UCSD-AML1 (cell line): Measurements from ENCODE around the gene NOTCH4.
A peak's percentile ranks its signal among the peaks of the same experiment; 100 is the strongest.
"Not testable (repeated sequence)": the region's sequence is repeated elsewhere in the genome, so short reads cannot be mapped to it uniquely, and the experiment has no call there.

Experiments
- DNase-seq: peaks from one replicate; lab custom pipeline; 2025; ENCODE audit not compliant: unreplicated experiment; lab: John Stamatoyannopoulos, UW

NOTCH4 gene

DNA sequence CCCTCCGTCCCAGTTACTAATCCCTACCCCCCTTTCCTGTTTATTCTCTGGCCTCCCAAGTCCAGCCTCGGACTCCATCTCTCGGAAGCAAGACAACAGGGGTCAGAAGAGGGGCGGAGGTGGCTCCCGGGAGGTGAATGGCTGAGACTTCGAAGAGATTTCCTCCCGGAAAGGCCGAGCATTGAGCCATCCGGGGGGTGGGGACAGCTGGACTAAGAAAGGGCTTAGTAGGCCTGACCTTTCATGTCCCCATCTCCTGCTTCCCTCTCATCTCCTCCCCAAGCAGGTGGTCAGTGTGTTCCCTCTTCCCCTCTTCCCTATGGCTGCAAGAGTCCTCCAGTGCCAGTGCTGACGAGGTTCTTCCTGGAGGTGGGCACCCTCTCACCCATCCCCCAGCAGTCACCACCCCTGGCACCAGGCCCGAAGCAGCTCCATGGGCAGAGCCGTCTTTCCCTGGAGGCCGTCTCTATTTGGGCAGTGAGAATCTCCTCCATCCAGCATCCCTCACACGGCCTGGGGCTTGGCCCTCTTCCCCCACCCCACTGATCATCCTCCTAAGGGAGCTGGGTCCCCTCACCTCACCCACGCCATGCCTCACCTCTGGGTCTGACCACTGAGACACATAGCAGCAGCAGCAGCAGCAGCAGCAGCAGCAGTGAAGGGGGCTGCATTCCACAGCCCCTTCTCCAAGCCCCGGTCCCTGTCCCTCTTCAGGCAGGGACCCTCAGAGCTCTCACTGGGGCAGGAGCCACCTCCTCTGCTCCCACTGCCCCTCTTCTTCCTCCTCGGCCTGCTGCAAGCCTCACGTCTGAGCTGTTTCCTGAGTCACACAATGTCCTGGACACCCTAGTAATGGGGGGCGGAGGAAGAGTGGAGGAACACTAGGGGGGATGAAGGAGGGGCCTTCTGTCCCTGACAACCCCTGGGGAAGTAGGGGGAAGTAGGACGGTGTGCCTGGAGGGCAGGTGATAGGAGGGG lies at the start of gene NOTCH4:
TSS of gene NOTCH4 (minus strand) at position 810 of the 978 bp plus-strand sequence. CDS start at position 671, 139 bp downstream.
- DNase-seq, result no peak

DNA sequence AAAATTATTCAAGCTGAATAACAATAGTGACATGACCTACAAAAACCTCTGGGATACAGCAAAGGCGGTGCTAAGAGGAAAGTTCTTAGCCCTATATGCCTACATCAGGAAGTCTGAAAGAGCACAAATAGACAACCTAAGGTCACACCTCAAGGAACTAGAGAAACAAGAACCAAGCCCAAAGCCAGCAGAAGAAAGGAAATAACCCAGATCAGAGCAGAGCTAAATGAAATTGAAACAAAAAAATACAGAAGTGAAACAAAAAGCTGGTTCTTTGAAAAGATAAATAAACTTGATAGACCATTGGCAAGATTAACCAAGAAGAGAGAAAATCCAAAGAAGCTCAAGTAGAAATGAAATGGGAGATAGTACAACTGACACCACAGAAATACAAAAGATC lies 47.6 kb upstream of the NOTCH4 start:
- no peak for DNase-seq

GRCh38 chr6:32268459-32268858 lies 44.6 kb upstream of the NOTCH4 start:
- DNase-seq, result not testable (repeated sequence)

DNA sequence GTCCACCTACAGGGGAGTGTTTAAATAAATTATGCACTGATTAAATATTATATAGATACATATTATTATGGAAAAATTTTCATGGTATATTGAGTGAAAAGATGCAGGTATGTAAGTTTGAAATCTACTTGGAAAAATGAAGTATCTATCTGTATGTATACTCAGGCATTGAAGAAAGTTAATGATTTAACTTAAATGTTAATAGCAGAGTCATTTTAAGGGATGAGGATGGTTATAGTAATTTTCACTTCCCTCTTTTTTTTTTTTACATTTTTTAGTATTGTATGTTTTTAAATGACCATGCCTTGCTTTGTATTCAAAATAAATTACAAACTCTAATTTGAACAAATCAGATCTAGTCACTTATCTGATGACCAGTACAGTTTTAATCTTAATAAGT lies 43.2 kb upstream of the NOTCH4 start:
- DNase-seq, result no peak

DNA sequence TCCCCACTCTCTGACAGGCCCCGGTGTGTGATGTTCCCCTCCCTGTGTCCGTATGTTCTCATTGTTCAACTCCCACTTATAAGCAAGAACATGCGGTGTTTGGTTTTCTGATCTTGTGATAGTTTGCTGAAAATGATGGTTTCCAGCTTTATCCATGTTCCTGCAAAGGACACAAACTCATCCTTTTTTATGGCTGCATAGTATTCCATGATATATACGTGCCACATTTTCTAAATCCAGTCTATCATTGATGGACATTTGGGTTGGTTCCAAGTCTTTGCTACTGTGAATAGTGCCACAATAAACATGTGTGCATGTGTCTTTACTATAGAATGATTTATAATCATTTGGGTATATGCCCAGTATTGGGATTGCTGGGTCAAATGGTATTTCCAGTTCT lies 33.4 kb upstream of the NOTCH4 start:
- DNase-seq, result not testable (repeated sequence)

DNA sequence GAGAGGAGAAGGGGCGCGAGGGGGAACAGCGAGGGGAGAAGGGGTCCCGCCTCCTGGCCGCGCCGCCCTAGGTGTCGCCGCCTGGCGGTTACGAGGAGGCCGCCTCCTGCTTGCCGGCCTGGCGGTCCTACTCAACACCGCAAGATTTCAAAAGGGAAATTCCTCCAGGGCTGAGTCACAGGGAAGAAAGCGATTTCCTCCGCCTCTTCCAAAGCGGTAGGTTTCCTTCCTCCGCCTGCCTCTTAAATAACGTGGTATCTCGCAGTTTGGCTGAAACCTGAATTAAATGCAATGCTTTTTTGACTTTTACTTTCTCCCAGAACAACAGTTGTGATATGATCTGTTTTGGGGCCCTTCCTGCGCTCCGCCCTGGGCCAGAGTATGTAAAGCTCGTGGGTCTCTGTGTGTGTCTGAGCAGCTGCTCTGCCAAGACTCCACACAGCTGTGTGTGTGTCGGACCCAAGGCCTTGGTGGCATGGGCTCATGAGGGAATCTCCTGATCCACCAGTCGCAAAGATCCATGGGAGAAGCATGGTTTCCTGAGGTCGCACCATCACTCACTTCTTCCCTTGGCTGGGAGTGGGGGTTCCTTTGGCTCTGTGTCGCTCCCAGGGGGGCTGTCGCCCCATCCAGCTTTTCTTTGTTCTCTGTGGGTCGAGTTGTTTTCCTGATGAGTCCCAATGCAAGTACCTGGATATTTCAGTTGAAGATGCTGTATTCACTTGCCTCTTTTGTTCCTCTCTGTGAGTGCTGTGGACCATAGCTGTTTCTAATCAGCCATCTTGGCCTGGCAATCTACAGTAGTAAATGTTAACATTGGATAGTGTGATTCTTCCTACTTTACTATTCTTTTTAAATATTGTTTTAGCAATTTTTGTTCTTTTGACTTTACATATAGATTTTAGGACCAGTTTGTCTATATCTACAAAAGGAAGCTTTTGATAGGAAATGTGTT lies 31.6 kb upstream of the NOTCH4 start:
- DNase-seq, result no peak

DNA sequence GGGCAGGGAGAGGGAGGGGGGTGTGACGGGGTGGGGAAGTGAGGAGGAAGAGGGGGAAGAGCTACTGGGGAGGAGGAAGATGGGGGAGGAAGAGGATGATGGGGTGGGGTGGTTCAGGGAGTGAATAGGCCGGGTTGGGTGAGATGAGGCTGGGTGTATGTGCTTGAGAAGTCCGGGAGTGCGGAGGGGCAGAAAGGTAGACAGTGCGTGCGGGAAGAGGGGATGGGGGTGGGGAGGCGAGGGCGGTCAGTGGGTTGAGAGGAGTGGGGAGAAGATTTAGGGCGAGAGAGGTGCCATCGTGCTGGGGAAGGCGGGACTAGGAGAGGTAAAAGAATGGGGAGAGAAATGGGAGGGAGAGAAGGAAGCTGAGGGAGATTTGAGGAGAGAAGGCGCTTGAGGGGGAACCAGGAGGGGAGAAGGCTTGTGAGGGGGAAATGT lies 30.9 kb upstream of the NOTCH4 start:
- DNase-seq, result no peak

GRCh38 chr6:32252331-32253009 lies 28.6 kb upstream of the NOTCH4 start:
- no peak for DNase-seq

- DNase-seq, result no peak
These were observed 25.4 kb upstream of the NOTCH4 start for GRCh38 chr6:32249262-32249661.

- DNase-seq, result no peak
These were observed 23.5 kb upstream of the NOTCH4 start for GRCh38 chr6:32247401-32247800.

GRCh38 chr6:32244946-32245398 lies 21.1 kb upstream of the NOTCH4 start:
- DNase-seq, result peak; percentile 68

GRCh38 chr6:32244270-32244669 lies 20.4 kb upstream of the NOTCH4 start:
- DNase-seq, result no peak

- DNase-seq, result not testable (repeated sequence)
These were observed 18.5 kb upstream of the NOTCH4 start for GRCh38 chr6:32242318-32242813.

DNA sequence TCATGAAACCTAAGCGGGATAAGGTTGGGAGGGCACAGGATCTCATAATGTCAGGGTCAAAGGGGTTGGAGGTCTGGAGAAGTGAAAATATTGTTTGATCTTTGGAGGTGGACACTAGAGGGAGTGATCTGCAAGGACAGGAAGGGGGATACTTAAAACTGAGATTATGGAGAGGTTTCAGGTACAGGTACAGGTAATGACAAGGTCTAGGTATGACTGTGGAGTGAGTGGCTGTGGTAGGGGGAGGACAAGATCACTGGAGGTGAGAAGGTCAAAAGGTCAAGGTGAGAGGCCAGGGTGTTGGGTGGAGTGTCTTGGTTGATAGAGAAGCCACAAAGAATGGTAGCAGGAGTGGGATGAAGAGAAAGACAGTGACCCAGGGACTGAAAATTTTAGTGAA lies 16.8 kb upstream of the NOTCH4 start:
- no peak for DNase-seq

GRCh38 chr6:32239462-32239861 lies 15.6 kb upstream of the NOTCH4 start:
- no peak for DNase-seq

DNA sequence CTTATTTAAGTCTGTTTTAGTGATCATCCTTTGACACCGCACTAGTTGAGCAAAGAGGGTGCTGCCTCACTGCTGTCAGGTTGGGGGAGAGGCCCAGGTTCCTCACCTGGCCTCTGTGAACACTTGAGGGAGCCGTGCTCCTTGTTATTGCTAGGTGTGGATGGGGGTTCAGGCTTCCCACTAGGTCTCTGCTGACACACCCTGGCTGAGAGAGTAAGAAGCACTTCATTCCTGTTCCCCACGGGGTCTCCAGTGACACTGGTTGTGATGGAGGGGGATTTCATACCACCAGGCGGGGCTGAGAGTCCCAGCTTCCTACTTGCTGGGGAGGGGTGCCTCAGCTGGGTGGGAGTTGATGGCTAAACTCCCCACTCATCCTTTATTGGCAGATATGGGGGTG lies 11.1 kb upstream of the NOTCH4 start:
- peak; percentile 27 for DNase-seq

GRCh38 chr6:32226434-32226833 lies 2.6 kb upstream of the NOTCH4 start:
- DNase-seq, result no peak

GRCh38 chr6:32224696-32225095 lies 829 bp upstream of the NOTCH4 start:
- DNase-seq, result no peak

DNA sequence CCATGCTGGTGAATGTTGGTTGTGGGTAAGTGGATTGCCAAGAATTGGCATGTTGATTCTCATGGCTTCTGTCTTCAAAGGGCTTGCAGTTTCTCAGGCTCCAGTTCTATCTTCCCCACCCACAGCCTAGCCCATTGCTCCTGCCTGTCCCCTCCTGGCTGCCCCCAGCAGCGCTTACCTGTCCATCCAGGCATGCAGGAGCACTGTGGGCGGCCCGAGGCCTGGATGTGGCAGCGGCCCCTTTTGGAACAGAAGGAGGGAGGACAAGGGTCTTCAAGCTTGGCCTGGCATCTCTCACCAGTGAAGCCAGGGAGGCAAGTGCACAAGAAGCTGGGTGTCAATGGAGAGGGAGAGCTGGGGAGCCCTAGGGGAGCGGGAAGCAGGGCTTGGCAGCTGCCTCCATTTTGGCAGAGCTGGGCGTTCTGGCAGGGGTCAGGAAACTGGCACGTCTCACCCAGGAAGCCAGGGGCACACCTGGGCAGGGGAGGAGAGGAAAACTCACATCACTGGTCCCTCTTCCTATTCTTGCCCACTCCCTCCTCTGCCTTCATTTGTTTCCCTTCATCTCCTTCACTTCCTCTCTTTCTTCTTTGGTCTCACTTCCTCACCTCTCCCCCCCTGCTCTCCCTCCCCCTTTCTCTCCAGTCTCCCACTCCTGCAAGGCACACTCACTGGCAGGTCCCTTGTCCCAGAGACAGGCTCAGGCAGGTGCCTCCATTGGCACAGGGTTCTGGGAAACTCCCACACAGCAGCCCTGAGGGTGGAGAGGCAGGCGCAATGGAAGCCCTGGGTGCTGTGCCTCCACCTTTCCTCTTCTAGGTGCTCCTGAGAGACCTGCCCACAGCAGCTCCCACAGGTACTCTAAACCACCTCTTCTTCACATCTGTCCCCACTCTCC lies 1.3 kb downstream of the NOTCH4 start:
- no peak for DNase-seq

DNA sequence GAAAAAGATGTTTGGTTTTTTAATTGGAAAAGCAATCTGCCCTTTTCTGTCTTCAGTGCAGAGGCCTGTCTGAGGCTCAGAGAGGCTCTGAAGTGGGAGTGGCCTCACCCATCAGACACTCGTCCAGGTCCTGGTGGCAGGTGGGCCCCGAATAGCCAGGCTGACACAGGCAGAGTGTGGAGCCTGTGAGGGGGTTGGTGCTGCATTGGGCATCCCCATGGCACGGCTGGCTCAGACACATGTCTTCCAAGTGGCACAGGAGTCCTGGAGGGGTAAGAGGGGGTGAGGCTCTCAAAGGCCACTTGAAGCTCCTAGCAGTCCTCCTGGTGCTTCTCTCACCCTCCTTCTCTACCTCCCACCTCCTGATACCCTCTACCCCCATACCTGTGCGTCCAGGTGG lies 3.8 kb downstream of the NOTCH4 start:
- DNase-seq, result no peak
